PFSK-1 (cell line): ENCODE data around the gene KSR1.

Experiments used
- FOXP2 ChIP-seq: optimal IDR thresholded peaks from 2 replicates; pipeline ENCODE3; 2011; ENCODE audit warnings: borderline replicate concordance, control low read depth, inconsistent platforms; ENCODE audit not compliant: insufficient read depth; ENCODE audit errors: extremely low read length, extremely low read depth
- POLR2AphosphoS5 ChIP-seq: IDR thresholded peaks from 2 replicates; pipeline ENCODE4 v1.6.1; 2012; ENCODE audit warnings: low read depth, mild to moderate bottlenecking, control low read depth, low read length, moderate library complexity
- REST ChIP-seq, 2 experiments: IDR thresholded peaks; 2 replicates each; pipeline versions ENCODE4 v1.6.1 to v1.8.0; 2011 to 2012; ENCODE audit warnings: low read depth in 2 of 2, low read length in 2 of 2, control low read depth in 1 of 2, inconsistent platforms in 1 of 2, mild to moderate bottlenecking in 1 of 2, moderate library complexity in 1 of 2; ENCODE audit not compliant: insufficient read depth in 1 of 2
- SIN3A ChIP-seq: IDR thresholded peaks from 2 replicates; pipeline ENCODE4 v1.6.1; 2012; ENCODE audit warnings: mild to moderate bottlenecking, low read length, moderate library complexity, borderline replicate concordance; ENCODE audit not compliant: insufficient read depth
- TAF1 ChIP-seq: IDR thresholded peaks from 2 replicates; pipeline ENCODE4 v1.6.1; 2012; ENCODE audit warnings: low read length, control low read depth, borderline replicate concordance; ENCODE audit not compliant: insufficient read depth

- TF ChIP-seq POLR2AphosphoS5, result no peak
- TF ChIP-seq REST (IDR thresholded peaks at IDR 0.05; ENCODE audit: insufficient read depth in 1 of 2, low read depth in 2 of 2, low read length in 2 of 2), result no peak
- no peak for TF ChIP-seq SIN3A
- TF ChIP-seq TAF1, result no peak
- no peak for TF ChIP-seq FOXP2
Observed at GRCh38 chr17:27526604-27527002, 70.4 kb downstream of the KSR1 start.
